HG02938 (cell line): ENCODE data around the gene USP34.
A peak's percentile ranks its signal among the peaks of the same experiment; 100 is the strongest.
"Not testable (repeated sequence)": the region's sequence is repeated elsewhere in the genome, so short reads cannot be mapped to it uniquely, and the experiment has no call there.

Experiments used
- ATAC-seq: cut with Tn5 transposase; IDR thresholded peaks from one replicate; pipeline ENCODE4 v1.9.1; 2021; ENCODE audit warnings: mild to moderate bottlenecking, moderate library complexity; ENCODE audit not compliant: unreplicated experiment

USP34 gene

GRCh38 chr2:61162721-61163120 is 308.2 kb downstream of the USP34 start:
- no peak for ATAC-seq

GRCh38 chr2:61161888-61162287 is 309.0 kb downstream of the USP34 start, which contains the start of gene C2orf74:
TSS of gene C2orf74 (plus strand) at chr2:61162188. CDS start at chr2:61162515, 327 bp downstream.
- ATAC-seq, result no peak

GRCh38 chr2:61158356-61158955 is 312.4 kb downstream of the USP34 start:
- no peak for ATAC-seq

GRCh38 chr2:61157371-61158003 is 313.4 kb downstream of the USP34 start:
- ATAC-seq, result no peak

- no peak for ATAC-seq
These were observed 319.5 kb downstream of the USP34 start for GRCh38 chr2:61151436-61151835.

- ATAC-seq, result no peak
These were observed 321.8 kb downstream of the USP34 start for GRCh38 chr2:61149074-61149473.

GRCh38 chr2:61148091-61148490 is 322.8 kb downstream of the USP34 start:
- ATAC-seq, result not testable (repeated sequence)

GRCh38 chr2:61145990-61146389 is 324.9 kb downstream of the USP34 start:
- ATAC-seq, result no peak

- peak; percentile 87 for ATAC-seq
These were observed 326.1 kb downstream of the USP34 start for GRCh38 chr2:61144697-61145268.

- no peak for ATAC-seq
These were observed 329.7 kb downstream of the USP34 start for GRCh38 chr2:61141151-61141550.

- ATAC-seq, result no peak
These were observed 332.0 kb downstream of the USP34 start for GRCh38 chr2:61138859-61139258.
